Measurements from ENCODE around the gene BEST4.

Gene BEST4

GRCh38 chr1:44775078-44775929 lies 12.7 kb downstream of the BEST4 start, which contains the start of gene RPS8 (continued):
- TF ChIP-seq ZNF157 (tag by site-specific recombination; IDR thresholded peaks at IDR 0.05) (no peak), KLF7 (tag by site-specific recombination; IDR thresholded peaks at IDR 0.05; ENCODE audit: borderline replicate concordance) (0 out of 2 replicates have a peak, but pooled peaks have one; percentile 57), KLF1 (tag by site-specific recombination; IDR thresholded peaks at IDR 0.05) (peak; percentile 78; the same call in 1 of the 2 replicates), ZNF670 (tag by site-specific recombination; IDR thresholded peaks at IDR 0.05; ENCODE audit: low read depth) (no peak), ZNF571 (tag by site-specific recombination; IDR thresholded peaks at IDR 0.05) (no peak), ZNF510 (tag by site-specific recombination; IDR thresholded peaks at IDR 0.05; ENCODE audit: insufficient replicate concordance) (no peak), PRDM6 (tag by site-specific recombination; IDR thresholded peaks at IDR 0.05) (no peak), ZBTB7A (tag by site-specific recombination; IDR thresholded peaks at IDR 0.05; ENCODE audit: low read depth) (peak; percentile 99), ZNF580 (tag by site-specific recombination; IDR thresholded peaks at IDR 0.05) (0 out of 2 replicates have a peak, but pooled peaks have one; percentile 40), ZNF366 (tag by site-specific recombination; conservative IDR thresholded peaks at IDR 0.05) (peak; percentile 68), GLIS2 (tag by site-specific recombination; IDR thresholded peaks at IDR 0.05) (peak; percentile 87), ATF2 (tag by site-specific recombination; IDR thresholded peaks at IDR 0.05; ENCODE audit: low read depth) (no peak), ZNF596 (tag by site-specific recombination; IDR thresholded peaks at IDR 0.05) (no peak), CTCF (tag by site-specific recombination; IDR thresholded peaks at IDR 0.05) (no peak), ZFP3 (tag by site-specific recombination; IDR thresholded peaks at IDR 0.05; ENCODE audit: low read depth) (no peak), TSHZ1 (tag by site-specific recombination; IDR thresholded peaks at IDR 0.05; ENCODE audit: borderline replicate concordance) (no peak), AEBP2 (tag by site-specific recombination; IDR thresholded peaks at IDR 0.05; ENCODE audit: borderline replicate concordance) (no peak), ZNF629 (tag by site-specific recombination; IDR thresholded peaks at IDR 0.05) (peak; percentile 88), BCL11B (tag by site-specific recombination; IDR thresholded peaks at IDR 0.05; ENCODE audit: low read depth) (peak; percentile 95), ZNF146 (tag by site-specific recombination; IDR thresholded peaks at IDR 0.05) (0 out of 2 replicates have a peak, but pooled peaks have one; percentile 2), ZNF76 (tag by site-specific recombination; IDR thresholded peaks at IDR 0.05; ENCODE audit: borderline replicate concordance, low read depth) (peak; percentile 88), SP7 (tag by site-specific recombination; IDR thresholded peaks at IDR 0.05) (peak; percentile 90), ZNF777 (tag by site-specific recombination; IDR thresholded peaks at IDR 0.05; ENCODE audit: borderline replicate concordance) (0 out of 2 replicates have a peak, but pooled peaks have one; percentile 11), ZNF2 (tag by site-specific recombination; IDR thresholded peaks at IDR 0.05) (peak; percentile 97; the same call in 1 of the 2 replicates), ZNF416 (tag by site-specific recombination; IDR thresholded peaks at IDR 0.05) (no peak), ZBTB20 (tag by site-specific recombination; IDR thresholded peaks at IDR 0.05) (peak; percentile 52; the same call in 1 of the 2 replicates), YY1 (tag by site-specific recombination; IDR thresholded peaks at IDR 0.05) (peak; percentile 86; the same call in 1 of the 2 replicates), ZNF529 (tag by site-specific recombination; IDR thresholded peaks at IDR 0.05; ENCODE audit: insufficient replicate concordance) (no peak), ZNF223 (tag by site-specific recombination; IDR thresholded peaks at IDR 0.05) (no peak)

Measured in HEK293 (cell line).